DND-41 (cell line): ENCODE data around the gene FBLN7.

Experiments used
- ATAC-seq: fragments of 200-7000 bp; cut with Tn5 transposase; 3 replicates; pipeline ENCODE4 v1.9.1; 2021; ENCODE audit warnings: low read depth; ENCODE audit not compliant: insufficient read depth
- DNase-seq: peaks from one replicate; pipeline ENCODE4 v3.0.0-alpha.2; 2020
- H2AFZ ChIP-seq: 2 replicates; pipeline ENCODE4 v1.6.0; 2012; ENCODE audit warnings: low read depth, low read length
- H3K27ac ChIP-seq: 2 replicates; pipeline ENCODE4 v1.5.1; 2012; ENCODE audit warnings: low read length, inconsistent platforms
- H3K27me3 ChIP-seq: fragments of 200-600 bp; sonication (generic); 2 replicates; pipeline ENCODE4 v1.6.0; 2012; ENCODE audit warnings: low read length, mild to moderate bottlenecking, inconsistent platforms; ENCODE audit not compliant: insufficient read depth, poor library complexity
- H3K36me3 ChIP-seq: 2 replicates; pipeline ENCODE4 v1.5.1; 2012; ENCODE audit warnings: low read length, inconsistent platforms; ENCODE audit not compliant: insufficient read depth
- H3K4me1 ChIP-seq: 2 replicates; pipeline ENCODE4 v1.5.1; 2012; ENCODE audit warnings: mild to moderate bottlenecking, low read length; ENCODE audit not compliant: insufficient read depth
- H3K4me2 ChIP-seq: 2 replicates; pipeline ENCODE4 v1.6.0; 2012; ENCODE audit warnings: mild to moderate bottlenecking, moderate library complexity, low read length, inconsistent platforms; ENCODE audit not compliant: insufficient read depth
- H3K4me3 ChIP-seq, 2 experiments: fragments of 200-600 bp in 1 of 2; shearing (Covaris generic) in 1 of 2; 2 replicates each; pipeline ENCODE4 v1.5.1; 2012 to 2016; ENCODE audit warnings: inconsistent platforms in 2 of 2, low read length in 2 of 2, mild to moderate bottlenecking in 2 of 2, low read depth in 1 of 2, moderate library complexity in 1 of 2
- H3K79me2 ChIP-seq: 2 replicates; pipeline ENCODE4 v1.6.0; 2012; ENCODE audit warnings: low read length, inconsistent platforms; ENCODE audit not compliant: insufficient read depth
- H3K9ac ChIP-seq: 2 replicates; pipeline ENCODE4 v1.6.0; 2012; ENCODE audit warnings: low read depth, mild to moderate bottlenecking, inconsistent platforms, low read length, moderate library complexity
- H3K9me3 ChIP-seq: 2 replicates; pipeline ENCODE4 v1.5.1; 2012; ENCODE audit warnings: low read length, moderate library complexity, mild to moderate bottlenecking, inconsistent platforms; ENCODE audit not compliant: insufficient read depth, severe bottlenecking
- H4K20me1 ChIP-seq: 2 replicates; pipeline ENCODE4 v1.6.0; 2012; ENCODE audit warnings: low read length; ENCODE audit not compliant: insufficient read depth
- EZH2 ChIP-seq: IDR thresholded peaks from 3 replicates; pipeline ENCODE4 v1.6.1; 2012; ENCODE audit warnings: borderline replicate concordance, low read depth, mild to moderate bottlenecking, moderate library complexity, low read length, inconsistent platforms; ENCODE audit not compliant: severe bottlenecking
- TF ChIP-seq, protein P1 (sequence below): IDR thresholded peaks from 2 replicates; pipeline ENCODE4 v1.5.1; 2012; ENCODE audit warnings: borderline replicate concordance, low read length, moderate library complexity, mild to moderate bottlenecking; ENCODE audit not compliant: poor library complexity, severe bottlenecking; ENCODE audit errors: extremely low read depth

FBLN7 gene

DNA sequence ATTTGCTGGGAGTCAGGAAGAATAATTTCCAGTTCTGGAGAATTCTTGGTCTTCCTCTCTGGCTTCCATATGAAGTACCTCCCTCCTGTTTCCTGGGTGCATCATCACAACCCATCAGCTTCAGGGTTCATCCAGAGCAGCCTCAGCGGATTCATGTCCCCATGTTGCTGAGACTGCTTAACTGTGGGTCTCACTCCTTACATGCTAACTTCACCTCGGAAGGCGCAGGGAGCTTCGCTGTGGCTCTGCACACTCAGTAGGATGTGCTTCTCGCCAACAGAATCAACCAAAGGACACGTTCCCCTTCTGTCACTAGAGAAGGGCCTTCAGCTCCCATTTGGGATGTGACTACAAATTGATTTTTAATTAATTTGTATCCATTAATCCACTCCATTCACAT is 24.2 kb downstream of the FBLN7 start:
- Histone ChIP-seq H3K36me3 (no peaks in the 10 kb centered on the region), H3K27ac (no peak overlapping the region), H4K20me1 (no peaks in the 10 kb centered on the region), H3K79me2 (no peaks in the 10 kb centered on the region), H3K9me3 (no peaks in the 10 kb centered on the region), H3K4me3 (no peak overlapping the region), H2AFZ (no peak overlapping the region), H3K27me3 (no peaks in the 10 kb centered on the region), H3K4me2 (no peak overlapping the region), H3K9ac (no peak overlapping the region), H3K4me1 (no peaks in the 10 kb centered on the region)
- DNase-seq (no peak), ATAC-seq (no peak)
- no peak for TF ChIP-seq EZH2
- TF ChIP-seq, protein P1, sequence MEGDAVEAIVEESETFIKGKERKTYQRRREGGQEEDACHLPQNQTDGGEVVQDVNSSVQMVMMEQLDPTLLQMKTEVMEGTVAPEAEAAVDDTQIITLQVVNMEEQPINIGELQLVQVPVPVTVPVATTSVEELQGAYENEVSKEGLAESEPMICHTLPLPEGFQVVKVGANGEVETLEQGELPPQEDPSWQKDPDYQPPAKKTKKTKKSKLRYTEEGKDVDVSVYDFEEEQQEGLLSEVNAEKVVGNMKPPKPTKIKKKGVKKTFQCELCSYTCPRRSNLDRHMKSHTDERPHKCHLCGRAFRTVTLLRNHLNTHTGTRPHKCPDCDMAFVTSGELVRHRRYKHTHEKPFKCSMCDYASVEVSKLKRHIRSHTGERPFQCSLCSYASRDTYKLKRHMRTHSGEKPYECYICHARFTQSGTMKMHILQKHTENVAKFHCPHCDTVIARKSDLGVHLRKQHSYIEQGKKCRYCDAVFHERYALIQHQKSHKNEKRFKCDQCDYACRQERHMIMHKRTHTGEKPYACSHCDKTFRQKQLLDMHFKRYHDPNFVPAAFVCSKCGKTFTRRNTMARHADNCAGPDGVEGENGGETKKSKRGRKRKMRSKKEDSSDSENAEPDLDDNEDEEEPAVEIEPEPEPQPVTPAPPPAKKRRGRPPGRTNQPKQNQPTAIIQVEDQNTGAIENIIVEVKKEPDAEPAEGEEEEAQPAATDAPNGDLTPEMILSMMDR: no peak

DNA sequence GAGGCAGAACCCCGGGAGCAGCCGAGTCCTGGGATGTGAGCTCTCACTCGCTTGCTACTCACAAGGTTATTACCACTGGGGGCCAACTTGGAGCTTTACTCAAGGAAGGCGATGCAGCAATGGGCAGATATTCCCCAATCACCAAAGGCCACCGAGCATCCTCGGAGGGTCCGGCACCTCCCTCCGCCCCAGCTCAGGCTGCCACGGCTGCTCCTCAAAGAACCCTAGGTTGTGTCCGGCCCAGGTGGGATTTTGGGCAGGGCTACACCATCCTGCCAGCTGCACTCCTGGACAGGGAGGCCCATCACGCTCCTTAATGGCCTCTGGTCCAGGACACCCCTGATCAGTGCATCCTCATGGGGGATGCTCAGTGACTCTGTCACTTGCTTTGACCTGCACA is 24.8 kb downstream of the FBLN7 start:
- Histone ChIP-seq H3K27ac (no peak overlapping the region), H3K27me3 (no peaks in the 10 kb centered on the region)

DNA sequence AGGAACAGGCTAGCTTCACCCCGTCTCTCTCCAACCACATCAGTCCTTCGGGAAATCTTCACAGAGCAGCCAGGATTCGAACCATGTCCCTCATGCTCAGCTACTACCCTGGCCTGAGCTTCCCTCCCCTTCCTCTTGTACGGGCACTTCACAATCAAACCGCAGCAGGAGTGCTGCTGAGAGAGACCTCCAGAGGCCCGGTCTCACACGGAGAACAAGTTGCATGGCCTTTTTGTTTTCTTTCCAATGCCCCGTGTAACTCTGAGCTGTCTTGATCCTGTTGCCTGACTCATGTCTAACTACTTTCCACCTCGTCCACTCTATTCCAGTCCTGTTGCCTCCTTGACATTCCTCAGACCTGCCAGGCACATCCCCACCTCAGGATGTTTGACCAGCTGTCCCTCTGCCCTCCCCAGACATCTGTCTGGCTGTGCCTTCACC is 25.4 kb downstream of the FBLN7 start:
- no peaks in the 10 kb centered on the region for H3K4me1 ChIP-seq
- no peaks in the 10 kb centered on the region for H3K36me3 ChIP-seq
- no peak overlapping the region for H3K4me3 ChIP-seq
- H3K9ac ChIP-seq: no peak overlapping the region
- H2AFZ ChIP-seq: no peak overlapping the region; the same call in 1 of the 2 replicates
- no peaks in the 10 kb centered on the region for H4K20me1 ChIP-seq
- no peak overlapping the region for H3K4me2 ChIP-seq
- DNase-seq: no peak
- H3K27ac ChIP-seq: no peak overlapping the region
- no peak for TF ChIP-seq EZH2
- TF ChIP-seq, protein P1: no peak
- no peak for ATAC-seq
- no peaks in the 10 kb centered on the region for H3K27me3 ChIP-seq
- no peaks in the 10 kb centered on the region for H3K9me3 ChIP-seq
- H3K79me2 ChIP-seq: no peaks in the 10 kb centered on the region

More for the DNA sequence above, 24.8 kb downstream of the FBLN7 start:
- no peak overlapping the region for H3K9ac ChIP-seq
- no peaks in the 10 kb centered on the region for H3K36me3 ChIP-seq
- no peaks in the 10 kb centered on the region for H4K20me1 ChIP-seq
- no peak overlapping the region for H2AFZ ChIP-seq
- ATAC-seq: no peak
- H3K4me3 ChIP-seq: no peak overlapping the region
- H3K9me3 ChIP-seq: no peaks in the 10 kb centered on the region
- H3K79me2 ChIP-seq: no peaks in the 10 kb centered on the region
- TF ChIP-seq, protein P1: no peak
- no peak for TF ChIP-seq EZH2
- H3K4me1 ChIP-seq: no peaks in the 10 kb centered on the region
- no peak for DNase-seq
- H3K4me2 ChIP-seq: no peak overlapping the region

DNA sequence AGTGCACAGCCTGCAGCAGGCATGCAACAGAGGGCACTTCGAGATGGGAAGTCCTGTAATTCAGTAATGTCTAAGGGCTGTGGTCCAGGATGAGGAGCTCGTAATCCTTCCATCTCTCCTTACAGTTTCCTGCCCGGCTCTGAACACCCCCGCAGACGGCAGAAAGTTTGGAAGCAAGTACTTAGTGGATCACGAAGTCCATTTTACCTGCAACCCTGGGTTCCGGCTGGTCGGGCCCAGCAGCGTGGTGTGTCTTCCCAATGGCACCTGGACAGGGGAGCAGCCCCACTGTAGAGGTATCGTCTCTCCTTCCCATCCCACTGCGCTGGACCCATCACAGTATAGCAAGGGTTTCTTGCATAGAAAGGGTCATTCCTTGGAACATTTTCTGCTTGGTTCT is 26.7 kb downstream of the FBLN7 start:
- no peak overlapping the region for H3K9ac ChIP-seq
- H3K4me3 ChIP-seq: no peak overlapping the region
- no peaks in the 10 kb centered on the region for H3K36me3 ChIP-seq
- no peaks in the 10 kb centered on the region for H4K20me1 ChIP-seq
- H3K4me2 ChIP-seq: no peak overlapping the region
- no peaks in the 10 kb centered on the region for H3K79me2 ChIP-seq
- ATAC-seq (no peak), DNase-seq (no peak)
- no peaks in the 10 kb centered on the region for H3K4me1 ChIP-seq
- H3K9me3 ChIP-seq: no peaks in the 10 kb centered on the region
- H3K27me3 ChIP-seq: no peaks in the 10 kb centered on the region
- TF ChIP-seq, protein P1: no peak
- TF ChIP-seq EZH2: no peak
- no peak overlapping the region for H3K27ac ChIP-seq
- no peak overlapping the region for H2AFZ ChIP-seq
